AG09309 (cell line): ENCODE data around the gene TEX264.

Source experiments
- DNase-seq: peaks from one replicate; pipeline ENCODE4 v3.0.0-alpha.2; 2010; ENCODE audit warnings: low read depth
- H3K4me3 ChIP-seq: 2 replicates; pipeline ENCODE4 v1.5.1; 2011; ENCODE audit warnings: mild to moderate bottlenecking, low read depth, low read length, moderate library complexity; ENCODE audit not compliant: control insufficient read depth
- TF ChIP-seq, protein P1 (sequence below): IDR thresholded peaks from 2 replicates; pipeline ENCODE4 v1.5.1; 2011; ENCODE audit warnings: mild to moderate bottlenecking, low read depth, low read length, inconsistent platforms; ENCODE audit not compliant: insufficient read depth, control insufficient read depth; ENCODE audit errors: missing control alignments

The TEX264 gene

DNA sequence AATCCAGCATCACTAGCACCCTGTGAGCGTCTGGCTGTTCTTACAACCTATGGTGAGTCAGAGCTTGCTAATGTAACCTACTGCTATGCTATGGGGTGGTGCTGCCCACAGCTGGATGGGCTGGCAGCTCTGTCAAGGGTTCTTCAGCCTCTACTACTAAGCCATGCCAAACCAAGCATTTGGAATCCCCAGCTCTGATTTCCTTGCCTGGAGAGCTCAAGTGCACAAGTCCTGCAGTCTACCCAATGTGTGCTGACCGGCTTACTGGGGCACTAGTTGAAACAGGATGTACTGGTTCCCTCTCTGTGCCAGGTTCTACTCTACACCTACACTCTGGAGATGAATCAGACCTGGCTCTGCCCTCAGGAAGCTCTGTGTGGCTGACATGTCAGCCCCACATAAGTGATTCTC is 4.2 kb downstream of the TEX264 start:
- TF ChIP-seq, protein P1, sequence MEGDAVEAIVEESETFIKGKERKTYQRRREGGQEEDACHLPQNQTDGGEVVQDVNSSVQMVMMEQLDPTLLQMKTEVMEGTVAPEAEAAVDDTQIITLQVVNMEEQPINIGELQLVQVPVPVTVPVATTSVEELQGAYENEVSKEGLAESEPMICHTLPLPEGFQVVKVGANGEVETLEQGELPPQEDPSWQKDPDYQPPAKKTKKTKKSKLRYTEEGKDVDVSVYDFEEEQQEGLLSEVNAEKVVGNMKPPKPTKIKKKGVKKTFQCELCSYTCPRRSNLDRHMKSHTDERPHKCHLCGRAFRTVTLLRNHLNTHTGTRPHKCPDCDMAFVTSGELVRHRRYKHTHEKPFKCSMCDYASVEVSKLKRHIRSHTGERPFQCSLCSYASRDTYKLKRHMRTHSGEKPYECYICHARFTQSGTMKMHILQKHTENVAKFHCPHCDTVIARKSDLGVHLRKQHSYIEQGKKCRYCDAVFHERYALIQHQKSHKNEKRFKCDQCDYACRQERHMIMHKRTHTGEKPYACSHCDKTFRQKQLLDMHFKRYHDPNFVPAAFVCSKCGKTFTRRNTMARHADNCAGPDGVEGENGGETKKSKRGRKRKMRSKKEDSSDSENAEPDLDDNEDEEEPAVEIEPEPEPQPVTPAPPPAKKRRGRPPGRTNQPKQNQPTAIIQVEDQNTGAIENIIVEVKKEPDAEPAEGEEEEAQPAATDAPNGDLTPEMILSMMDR: no peak
- peak; percentile 25 for DNase-seq
- no peak overlapping the region for H3K4me3 ChIP-seq

DNA sequence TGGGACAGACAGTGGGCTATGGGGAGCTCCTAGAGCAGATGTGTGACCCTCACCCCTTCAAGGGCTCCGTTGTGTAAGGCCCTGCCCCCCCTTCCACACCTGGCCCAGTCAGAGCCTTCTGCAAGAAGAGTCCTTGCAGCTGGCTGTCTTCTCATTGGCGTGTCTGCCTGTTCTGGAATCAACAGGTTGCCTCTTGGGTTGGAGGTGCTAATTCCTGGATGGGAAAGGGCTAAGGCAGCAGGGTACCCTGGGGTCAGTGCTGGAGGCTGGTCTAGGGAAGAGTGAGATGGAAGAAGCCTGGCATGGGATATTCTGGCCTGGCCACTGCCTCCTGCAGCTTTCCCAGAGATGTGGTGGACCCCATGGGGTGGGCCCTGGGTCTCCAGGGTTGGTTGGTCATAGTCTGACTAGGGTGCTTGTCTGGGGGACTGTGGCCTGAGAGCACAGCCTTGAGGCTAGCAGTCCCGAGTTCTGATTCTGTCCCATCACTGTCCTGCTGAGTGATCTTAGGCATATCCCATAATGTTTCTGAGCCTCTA is 5.1 kb downstream of the TEX264 start:
- no peak overlapping the region for H3K4me3 ChIP-seq
- TF ChIP-seq, protein P1: no peak
- DNase-seq: no peak

DNA sequence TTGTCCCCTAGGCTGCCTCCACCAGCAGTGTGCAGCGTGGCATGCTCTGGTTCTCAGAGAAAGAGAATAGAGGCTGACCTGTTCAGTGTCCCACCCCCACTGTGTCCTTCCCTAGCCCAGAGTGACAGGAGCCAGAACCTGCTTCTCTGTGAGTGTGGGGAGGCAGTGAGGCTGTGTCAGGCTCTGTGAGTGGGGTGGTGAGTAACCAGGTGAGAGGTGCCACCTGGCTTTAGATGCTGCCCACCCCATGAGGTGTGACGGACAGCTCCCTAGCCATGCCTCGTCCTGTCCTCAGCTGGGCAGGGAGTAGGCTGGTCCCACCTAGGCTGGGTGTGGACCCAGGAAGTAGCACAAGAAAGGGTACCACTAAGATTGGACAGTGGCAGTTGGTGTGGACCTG is 6.3 kb downstream of the TEX264 start:
- no peak for DNase-seq
- TF ChIP-seq, protein P1: no peak
- no peak overlapping the region for H3K4me3 ChIP-seq

DNA sequence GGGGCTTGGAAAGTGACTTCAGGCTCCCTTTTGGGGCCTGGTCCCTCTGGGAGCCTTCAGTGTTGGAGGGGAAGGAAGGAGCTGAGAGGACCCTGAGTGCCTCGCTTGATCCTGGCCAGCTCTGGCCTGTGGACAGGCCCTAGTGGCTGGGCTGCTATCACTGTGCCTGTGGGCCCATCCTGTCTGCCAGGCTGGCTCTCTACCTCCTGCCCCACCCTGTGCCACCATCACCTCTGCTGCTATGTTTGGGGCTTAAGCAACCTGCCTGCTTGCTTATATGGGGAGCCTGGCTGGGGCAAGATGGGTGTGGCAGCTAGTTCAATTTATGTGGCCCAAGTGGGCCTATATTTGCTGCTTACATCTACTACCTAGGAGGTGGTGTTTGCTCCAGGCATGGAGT is 7.1 kb downstream of the TEX264 start:
- TF ChIP-seq, protein P1: no peak

DNA sequence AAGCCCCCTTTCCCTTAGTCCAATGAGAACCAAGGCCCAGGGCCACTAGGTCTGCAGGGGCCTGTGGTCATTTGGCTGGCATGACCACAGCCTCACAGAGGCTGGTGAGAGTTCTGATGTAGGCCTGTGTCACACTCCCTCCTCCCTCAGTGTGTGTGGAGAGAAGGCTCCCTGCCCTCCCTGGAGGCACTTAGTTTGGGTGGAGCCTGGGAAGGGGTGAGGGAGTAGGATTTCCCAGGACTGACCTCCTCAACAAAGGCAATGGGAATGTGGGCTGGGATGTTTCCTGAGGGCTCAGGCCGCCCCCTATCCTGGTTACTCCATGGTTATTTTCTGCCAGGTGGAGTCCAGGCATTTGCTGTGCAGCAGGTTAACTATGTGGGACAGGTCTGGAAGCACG is 7.6 kb downstream of the TEX264 start:
- TF ChIP-seq, protein P1: no peak
- DNase-seq: no peak
- H3K4me3 ChIP-seq: no peak overlapping the region

More for the DNA sequence above, 7.1 kb downstream of the TEX264 start:
- no peak overlapping the region for H3K4me3 ChIP-seq
- DNase-seq: no peak

DNA sequence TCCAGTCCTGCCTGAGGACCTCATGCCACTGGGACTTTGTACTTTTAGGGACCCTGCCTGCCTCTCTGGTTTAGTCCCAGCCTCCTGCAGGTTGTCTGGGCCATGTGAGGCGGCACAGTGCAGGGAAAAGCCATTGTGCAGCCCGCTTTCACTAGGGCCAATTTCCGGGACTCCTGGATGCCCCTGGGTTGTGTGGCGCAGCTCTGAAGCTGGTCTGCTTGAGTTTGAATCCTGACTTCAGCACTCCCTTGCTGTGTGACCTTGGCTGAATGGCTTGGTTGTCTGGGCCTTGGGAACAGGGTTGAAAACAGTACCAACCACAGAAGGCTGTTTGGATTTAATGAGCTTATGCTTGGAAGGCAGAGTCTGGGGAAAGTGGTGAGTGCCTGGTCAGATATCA is 8.3 kb downstream of the TEX264 start:
- H3K4me3 ChIP-seq: no peak overlapping the region
- TF ChIP-seq, protein P1: no peak
- DNase-seq: no peak

DNA sequence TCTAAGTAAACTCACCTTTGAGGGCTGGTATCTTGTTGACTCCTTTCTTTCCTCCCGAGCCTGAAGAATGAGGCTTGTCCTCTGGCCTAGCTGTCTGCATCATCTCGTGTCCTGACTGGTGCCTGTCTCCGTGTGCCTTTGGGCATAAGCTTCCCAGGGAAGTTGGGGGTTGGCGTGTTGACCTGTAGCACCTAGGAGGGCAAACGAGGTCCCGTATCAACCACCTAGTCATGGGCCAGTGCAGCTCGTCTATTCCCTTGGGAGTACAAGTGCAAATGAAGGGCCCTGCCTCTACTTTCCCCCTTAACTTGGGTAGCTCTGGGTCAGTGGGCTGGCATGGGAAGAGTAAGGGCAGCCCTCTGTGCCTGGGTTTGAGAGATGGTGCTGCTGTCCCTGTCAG is 8.7 kb downstream of the TEX264 start:
- TF ChIP-seq, protein P1: no peak

More for the DNA sequence above, 8.7 kb downstream of the TEX264 start:
- DNase-seq: no peak
- H3K4me3 ChIP-seq: no peak overlapping the region
